Nephron (organoid): ENCODE data around the gene AQP3.
"Not testable (repeated sequence)": the region's sequence is repeated elsewhere in the genome, so short reads cannot be mapped to it uniquely, and the experiment has no call there.

ENCODE experiments used
- H3K27ac Mint-ChIP-seq, 3 experiments: 2 replicates each; pipeline ENCODE4 v1.8.0; 2020; ENCODE audit warnings: mixed read lengths in 3 of 3, mild to moderate bottlenecking in 2 of 3, moderate library complexity in 1 of 3
- H3K27me3 Mint-ChIP-seq: 2 replicates; pipeline ENCODE4 v1.8.0; 2021; ENCODE audit warnings: low read depth, mild to moderate bottlenecking, moderate library complexity, mixed read lengths
- H3K36me3 Mint-ChIP-seq: 2 replicates; pipeline ENCODE4 v1.8.0; 2020; ENCODE audit warnings: low read depth, mixed read lengths
- H3K4me1 Mint-ChIP-seq: 2 replicates; pipeline ENCODE4 v1.8.0; 2020; ENCODE audit warnings: mixed read lengths
- H3K4me3 Mint-ChIP-seq, 3 experiments: 2 replicates each; pipeline ENCODE4 v1.8.0; 2020; ENCODE audit warnings: mild to moderate bottlenecking in 3 of 3, mixed read lengths in 3 of 3, moderate library complexity in 2 of 3
- H3K9me3 Mint-ChIP-seq: 2 replicates; pipeline ENCODE4 v1.8.0; 2020; ENCODE audit warnings: mixed read lengths
- CTCF ChIP-seq, 3 experiments: fragments of 200-600 bp; sonication (generic); IDR thresholded peaks; one replicate each; pipeline ENCODE4 v1.5.0; 2021; ENCODE audit warnings: antibody characterized with exemption in 3 of 3; ENCODE audit not compliant: unreplicated experiment in 3 of 3

The AQP3 gene

GRCh38 chr9:33393581-33393980 is 53.8 kb downstream of the AQP3 start:
- H3K27me3 Mint-ChIP-seq, result no peaks in the 10 kb centered on the region
- no peak for TF ChIP-seq CTCF (IDR thresholded peaks at IDR 0.05; ENCODE audit: unreplicated experiment in 3 of 3)
- H3K9me3 Mint-ChIP-seq, result no peaks in the 10 kb centered on the region
- peaks cover 41% of the 10 kb centered on the region for H3K4me1 Mint-ChIP-seq
- peak overlapping the region; percentile 54 to 94 (median 58) for H3K27ac Mint-ChIP-seq
- H3K4me3 Mint-ChIP-seq, result peak overlapping the region; percentile 4 to 54 (median 48)
- H3K36me3 Mint-ChIP-seq, result no peaks in the 10 kb centered on the region

GRCh38 chr9:33392591-33393021 is 54.8 kb downstream of the AQP3 start:
- H3K4me3 Mint-ChIP-seq, result peak overlapping the region in 1 of 3 experiments; percentile 42
- H3K4me1 Mint-ChIP-seq, result peaks cover 51% of the 10 kb centered on the region
- not testable (repeated sequence) for H3K36me3 Mint-ChIP-seq, H3K27me3 Mint-ChIP-seq, H3K9me3 Mint-ChIP-seq
- peak overlapping the region; percentile 46 to 99 (median 54) for H3K27ac Mint-ChIP-seq
